HepG2 (cell line): ENCODE results near the gene STK17A. TPM values are rescaled to one million over a fixed set of nuclear protein-coding genes. Genes with fewer than 3 reads are reported as not detected.

Source experiments
- ELF3 ChIP-seq: IDR thresholded peaks from 2 replicates; pipeline ENCODE4 v1.6.1; 2016; ENCODE audit warnings: missing genetic modification reagents, missing compliant biosample characterization
- FOXO1 ChIP-seq: sonication (generic); formaldehyde crosslinking; IDR thresholded peaks from 2 replicates; pipeline ENCODE4 v1.4.0; 2020; ENCODE audit warnings: missing genetic modification reagents
- GFI1 ChIP-seq: sonication (generic); formaldehyde crosslinking; IDR thresholded peaks from 2 replicates; pipeline ENCODE4 v1.5.0; 2020; ENCODE audit warnings: missing genetic modification reagents, mild to moderate bottlenecking, borderline replicate concordance
- GTF3A ChIP-seq: sonication (generic); formaldehyde crosslinking; conservative IDR thresholded peaks from 2 replicates; pipeline ENCODE4 v1.4.0; 2020; ENCODE audit warnings: mild to moderate bottlenecking, missing genetic modification reagents
- LCORL ChIP-seq, 2 experiments: fragments of 450-650 bp in 1 of 2; sonication (generic) in 1 of 2; formaldehyde crosslinking in 1 of 2; IDR thresholded peaks; 2 replicates each; pipeline versions ENCODE4 v1.5.0 to v1.6.1; 2017 to 2020; ENCODE audit warnings: antibody characterized with exemption in 1 of 2, missing genetic modification reagents in 1 of 2
- MZF1 ChIP-seq: sonication (generic); formaldehyde crosslinking; IDR thresholded peaks from 2 replicates; pipeline ENCODE4 v1.8.1; 2023; ENCODE audit warnings: mild to moderate bottlenecking, missing genetic modification reagents, borderline replicate concordance
- NONO ChIP-seq, 2 experiments: fragments of 450-650 bp in 1 of 2; sonication (generic) in 1 of 2; formaldehyde crosslinking in 1 of 2; IDR thresholded peaks in 1 of 2; conservative IDR thresholded peaks in 1 of 2; 2 replicates each; pipeline versions ENCODE4 v1.6.1 to v1.8.0; 2017 to 2022; ENCODE audit warnings: mild to moderate bottlenecking in 1 of 2, missing genetic modification reagents in 1 of 2, moderate library complexity in 1 of 2
- PHF21A ChIP-seq: sonication (generic); formaldehyde crosslinking; IDR thresholded peaks from 2 replicates; pipeline ENCODE4 v1.5.0; 2020; ENCODE audit warnings: mild to moderate bottlenecking, missing genetic modification reagents
- REPIN1 ChIP-seq: sonication (generic); formaldehyde crosslinking; IDR thresholded peaks from 2 replicates; pipeline ENCODE4 v1.8.0; 2022; ENCODE audit warnings: missing genetic modification reagents, low read depth, mild to moderate bottlenecking, borderline replicate concordance
- REXO4 ChIP-seq: sonication (generic); formaldehyde crosslinking; IDR thresholded peaks from 2 replicates; pipeline ENCODE4 v1.8.0; 2022; ENCODE audit warnings: missing genetic modification reagents, mild to moderate bottlenecking, borderline replicate concordance
- RFXAP ChIP-seq: sonication (generic); formaldehyde crosslinking; IDR thresholded peaks from 2 replicates; pipeline ENCODE4 v1.4.0; 2020; ENCODE audit warnings: missing genetic modification reagents, borderline replicate concordance
- SAP130 ChIP-seq: IDR thresholded peaks from 2 replicates; pipeline ENCODE4 v1.6.1; 2016; ENCODE audit warnings: low read depth
- SCMH1 ChIP-seq: sonication (generic); formaldehyde crosslinking; IDR thresholded peaks from 2 replicates; pipeline ENCODE4 v1.9.0; 2021; ENCODE audit warnings: missing genetic modification reagents, mild to moderate bottlenecking, borderline replicate concordance
- THAP11 ChIP-seq: IDR thresholded peaks from 2 replicates; pipeline ENCODE4 v1.6.1; 2016; ENCODE audit warnings: missing biosample characterization, missing genetic modification reagents
- XRCC5 ChIP-seq: fragments of 200-400 bp; formaldehyde crosslinking; optimal IDR thresholded peaks from 2 replicates; pipeline ENCODE3; 2017; ENCODE audit warnings: mild to moderate bottlenecking, low read length
- ZNF317 ChIP-seq: sonication (generic); formaldehyde crosslinking; IDR thresholded peaks from 2 replicates; pipeline ENCODE4 v1.5.0; 2020; ENCODE audit warnings: mild to moderate bottlenecking, missing genetic modification reagents
- ZNF557 ChIP-seq: sonication (generic); formaldehyde crosslinking; IDR thresholded peaks from 2 replicates; pipeline ENCODE4 v1.4.0; 2020; ENCODE audit warnings: missing genetic modification reagents
- ZNF737 ChIP-seq: sonication (generic); formaldehyde crosslinking; IDR thresholded peaks from 2 replicates; pipeline ENCODE4 v1.5.0; 2020; ENCODE audit warnings: missing genetic modification reagents, mild to moderate bottlenecking, borderline replicate concordance
- polyA plus RNA-seq, 8 experiments: library from polyadenylated mRNA; depleted of rRNA in 3 of 8; stranded (reverse) in 7 of 8; unstranded in 1 of 8; fragments of >200 nt; fragmentation: Illumina TruSeq in 4 of 8; extraction: Trizol in 4 of 8; gene quantifications; 2 replicates each; pipeline versions ENCODE4 v1.2.1 to v1.2.3, GENCODE V29; 2011 to 2016; ENCODE audit warnings: low read depth in 4 of 8, missing spikeins in 1 of 8, mixed read lengths in 1 of 8; ENCODE audit not compliant: insufficient read depth in 1 of 8
- total RNA-seq, 5 experiments: library from RNA; depleted of rRNA; stranded (reverse); fragments of >200 nt; fragmentation: Illumina TruSeq; extraction: Trizol; gene quantifications; 2 replicates each; pipeline ENCODE4 v1.2.3, GENCODE V29; 2016; ENCODE audit warnings: low read depth in 1 of 5
- TF ChIP-seq, protein P1 (sequence below): sonication (generic); formaldehyde crosslinking; IDR thresholded peaks from 2 replicates; pipeline ENCODE4 v1.5.0; 2020; ENCODE audit warnings: mild to moderate bottlenecking, missing genetic modification reagents
- TF ChIP-seq, protein P2 (sequence below): sonication (generic); formaldehyde crosslinking; IDR thresholded peaks from 2 replicates; pipeline ENCODE4 v1.4.0; 2020; ENCODE audit warnings: missing genetic modification reagents
- TF ChIP-seq, protein P3 (sequence below): sonication (generic); formaldehyde crosslinking; IDR thresholded peaks from 2 replicates; pipeline ENCODE4 v1.4.0; 2020; ENCODE audit warnings: missing genetic modification reagents

Gene STK17A
- total and polyA plus RNA-seq, 2 of the 13 experiments (the other 11 are each of a cell fraction or from before 2014, with no cell fraction given) = 18.6 to 24.3 TPM

DNA sequence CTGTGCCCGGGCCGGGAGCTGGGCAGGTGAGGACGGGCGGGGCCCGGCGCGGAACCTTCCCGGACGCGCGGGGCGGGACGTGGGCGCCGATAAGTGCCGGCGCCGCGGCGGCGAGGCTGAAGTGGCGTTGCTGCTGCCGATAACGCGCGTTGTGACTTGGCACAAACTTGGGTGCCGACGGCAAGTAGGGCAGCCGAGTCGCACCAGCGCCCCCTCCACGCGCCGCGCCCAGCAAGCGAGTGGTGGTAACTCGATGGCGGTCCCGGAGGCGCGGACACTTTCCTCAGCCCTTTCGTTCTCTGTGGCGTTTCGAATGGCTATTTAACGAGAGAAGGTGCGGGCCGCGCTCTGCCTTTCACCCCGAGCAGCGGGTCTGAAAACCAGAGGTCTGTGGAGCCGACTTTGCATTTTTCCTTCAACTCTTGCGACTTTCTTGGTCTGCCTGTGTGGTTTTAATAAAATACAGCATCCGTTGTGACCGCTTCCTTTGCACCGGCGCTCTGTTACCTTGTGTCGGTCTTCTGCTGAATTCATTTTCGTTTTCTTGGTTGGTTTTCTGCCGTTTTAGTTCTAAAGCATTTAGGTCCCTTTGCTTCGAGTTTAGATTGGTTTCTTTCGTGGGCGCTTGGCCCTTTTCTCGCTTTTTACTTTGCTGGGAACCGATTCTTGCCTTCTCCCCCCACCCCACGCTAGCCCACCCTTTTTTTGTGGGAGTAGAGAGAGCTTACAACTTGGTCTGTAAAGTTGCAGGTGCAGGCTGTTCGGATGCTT, 701 bp downstream of the STK17A start (continued):
- TF ChIP-seq, protein P1, sequence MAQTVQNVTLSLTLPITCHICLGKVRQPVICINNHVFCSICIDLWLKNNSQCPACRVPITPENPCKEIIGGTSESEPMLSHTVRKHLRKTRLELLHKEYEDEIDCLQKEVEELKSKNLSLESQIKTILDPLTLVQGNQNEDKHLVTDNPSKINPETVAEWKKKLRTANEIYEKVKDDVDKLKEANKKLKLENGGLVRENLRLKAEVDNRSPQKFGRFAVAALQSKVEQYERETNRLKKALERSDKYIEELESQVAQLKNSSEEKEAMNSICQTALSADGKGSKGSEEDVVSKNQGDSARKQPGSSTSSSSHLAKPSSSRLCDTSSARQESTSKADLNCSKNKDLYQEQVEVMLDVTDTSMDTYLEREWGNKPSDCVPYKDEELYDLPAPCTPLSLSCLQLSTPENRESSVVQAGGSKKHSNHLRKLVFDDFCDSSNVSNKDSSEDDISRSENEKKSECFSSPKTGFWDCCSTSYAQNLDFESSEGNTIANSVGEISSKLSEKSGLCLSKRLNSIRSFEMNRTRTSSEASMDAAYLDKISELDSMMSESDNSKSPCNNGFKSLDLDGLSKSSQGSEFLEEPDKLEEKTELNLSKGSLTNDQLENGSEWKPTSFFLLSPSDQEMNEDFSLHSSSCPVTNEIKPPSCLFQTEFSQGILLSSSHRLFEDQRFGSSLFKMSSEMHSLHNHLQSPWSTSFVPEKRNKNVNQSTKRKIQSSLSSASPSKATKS = no peak
- TF ChIP-seq FOXO1 (no peak), REPIN1 (CRISPR knock-in tag) (no peak), LCORL (IDR thresholded peaks at IDR 0.05) (no peak), LCORL (CRISPR knock-in tag; IDR thresholded peaks at IDR 0.05) (no peak), ELF3 (CRISPR knock-in tag) (no peak), REXO4 (CRISPR knock-in tag) (0 out of 2 replicates have a peak, but pooled peaks have one; percentile 24), ZNF317 (CRISPR knock-in tag) (no peak), GTF3A (CRISPR knock-in tag) (no peak), SCMH1 (CRISPR knock-in tag) (no peak), ZNF737 (CRISPR knock-in tag) (no peak), GFI1 (CRISPR knock-in tag) (no peak), NONO (IDR thresholded peaks at IDR 0.05) (no peak), NONO (CRISPR knock-in tag; conservative IDR thresholded peaks at IDR 0.05) (no peak), THAP11 (peak; percentile 40; the same call in 1 of the 2 replicates), ZNF557 (CRISPR knock-in tag) (no peak), PHF21A (CRISPR knock-in tag) (no peak), MZF1 (CRISPR knock-in tag) (no peak), RFXAP (CRISPR knock-in tag) (no peak), XRCC5 (no peak), SAP130 (CRISPR knock-in tag) (peak; percentile 61)
- TF ChIP-seq, protein P2, sequence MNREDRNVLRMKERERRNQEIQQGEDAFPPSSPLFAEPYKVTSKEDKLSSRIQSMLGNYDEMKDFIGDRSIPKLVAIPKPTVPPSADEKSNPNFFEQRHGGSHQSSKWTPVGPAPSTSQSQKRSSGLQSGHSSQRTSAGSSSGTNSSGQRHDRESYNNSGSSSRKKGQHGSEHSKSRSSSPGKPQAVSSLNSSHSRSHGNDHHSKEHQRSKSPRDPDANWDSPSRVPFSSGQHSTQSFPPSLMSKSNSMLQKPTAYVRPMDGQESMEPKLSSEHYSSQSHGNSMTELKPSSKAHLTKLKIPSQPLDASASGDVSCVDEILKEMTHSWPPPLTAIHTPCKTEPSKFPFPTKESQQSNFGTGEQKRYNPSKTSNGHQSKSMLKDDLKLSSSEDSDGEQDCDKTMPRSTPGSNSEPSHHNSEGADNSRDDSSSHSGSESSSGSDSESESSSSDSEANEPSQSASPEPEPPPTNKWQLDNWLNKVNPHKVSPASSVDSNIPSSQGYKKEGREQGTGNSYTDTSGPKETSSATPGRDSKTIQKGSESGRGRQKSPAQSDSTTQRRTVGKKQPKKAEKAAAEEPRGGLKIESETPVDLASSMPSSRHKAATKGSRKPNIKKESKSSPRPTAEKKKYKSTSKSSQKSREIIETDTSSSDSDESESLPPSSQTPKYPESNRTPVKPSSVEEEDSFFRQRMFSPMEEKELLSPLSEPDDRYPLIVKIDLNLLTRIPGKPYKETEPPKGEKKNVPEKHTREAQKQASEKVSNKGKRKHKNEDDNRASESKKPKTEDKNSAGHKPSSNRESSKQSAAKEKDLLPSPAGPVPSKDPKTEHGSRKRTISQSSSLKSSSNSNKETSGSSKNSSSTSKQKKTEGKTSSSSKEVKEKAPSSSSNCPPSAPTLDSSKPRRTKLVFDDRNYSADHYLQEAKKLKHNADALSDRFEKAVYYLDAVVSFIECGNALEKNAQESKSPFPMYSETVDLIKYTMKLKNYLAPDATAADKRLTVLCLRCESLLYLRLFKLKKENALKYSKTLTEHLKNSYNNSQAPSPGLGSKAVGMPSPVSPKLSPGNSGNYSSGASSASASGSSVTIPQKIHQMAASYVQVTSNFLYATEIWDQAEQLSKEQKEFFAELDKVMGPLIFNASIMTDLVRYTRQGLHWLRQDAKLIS (CRISPR knock-in tag) = no peak
- TF ChIP-seq, protein P3, sequence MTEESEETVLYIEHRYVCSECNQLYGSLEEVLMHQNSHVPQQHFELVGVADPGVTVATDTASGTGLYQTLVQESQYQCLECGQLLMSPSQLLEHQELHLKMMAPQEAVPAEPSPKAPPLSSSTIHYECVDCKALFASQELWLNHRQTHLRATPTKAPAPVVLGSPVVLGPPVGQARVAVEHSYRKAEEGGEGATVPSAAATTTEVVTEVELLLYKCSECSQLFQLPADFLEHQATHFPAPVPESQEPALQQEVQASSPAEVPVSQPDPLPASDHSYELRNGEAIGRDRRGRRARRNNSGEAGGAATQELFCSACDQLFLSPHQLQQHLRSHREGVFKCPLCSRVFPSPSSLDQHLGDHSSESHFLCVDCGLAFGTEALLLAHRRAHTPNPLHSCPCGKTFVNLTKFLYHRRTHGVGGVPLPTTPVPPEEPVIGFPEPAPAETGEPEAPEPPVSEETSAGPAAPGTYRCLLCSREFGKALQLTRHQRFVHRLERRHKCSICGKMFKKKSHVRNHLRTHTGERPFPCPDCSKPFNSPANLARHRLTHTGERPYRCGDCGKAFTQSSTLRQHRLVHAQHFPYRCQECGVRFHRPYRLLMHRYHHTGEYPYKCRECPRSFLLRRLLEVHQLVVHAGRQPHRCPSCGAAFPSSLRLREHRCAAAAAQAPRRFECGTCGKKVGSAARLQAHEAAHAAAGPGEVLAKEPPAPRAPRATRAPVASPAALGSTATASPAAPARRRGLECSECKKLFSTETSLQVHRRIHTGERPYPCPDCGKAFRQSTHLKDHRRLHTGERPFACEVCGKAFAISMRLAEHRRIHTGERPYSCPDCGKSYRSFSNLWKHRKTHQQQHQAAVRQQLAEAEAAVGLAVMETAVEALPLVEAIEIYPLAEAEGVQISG = peak; percentile 52
